Mucosa of descending colon (tissue), 3 donors: ENCODE measurements around the gene CIT. TPM values are rescaled to one million over a fixed set of nuclear protein-coding genes. Genes with fewer than 3 reads are reported as not detected.
A peak's percentile ranks its signal among the peaks of the same experiment; 100 is the strongest.

Experiments used
- ATAC-seq: fragments of 200-7000 bp; cut with Tn5 transposase; one replicate; pipeline ENCODE4 v1.9.1; 2020; ENCODE audit warnings: mild to moderate bottlenecking, moderate library complexity
- DNase-seq, 3 donors: peaks; one replicate each; pipeline ENCODE4 v3.0.0-alpha.2; 2020
- H3K36me3 ChIP-seq: fragments of 200-600 bp; one replicate; pipeline ENCODE4 v1.8.0; 2021; ENCODE audit warnings: low read depth, mild to moderate bottlenecking
- H3K4me1 ChIP-seq: fragments of 200-600 bp; one replicate; pipeline ENCODE4 v1.8.0; 2021; ENCODE audit warnings: low read depth, mild to moderate bottlenecking
- H3K4me3 ChIP-seq: fragments of 200-600 bp; one replicate; pipeline ENCODE4 v1.8.0; 2021; ENCODE audit warnings: mild to moderate bottlenecking
- H3K9me3 ChIP-seq: fragments of 200-600 bp; one replicate; pipeline ENCODE4 v1.8.0; 2021; ENCODE audit warnings: mild to moderate bottlenecking
- CTCF ChIP-seq: fragments of 200-600 bp; IDR thresholded peaks from one replicate; pipeline ENCODE4 v1.8.0; 2022; ENCODE audit warnings: antibody characterized with exemption, mild to moderate bottlenecking
- intact Hi-C, 2 donors: fragments of 100-400 bp; cut with DNase I in 1 of 2; cut with micrococcal nuclease in 1 of 2; formaldehyde crosslinking; loops; one replicate each; pipeline versions ENCODE4 v1.11.0 to v1.11.1; 2022; cut with DNase I, micrococcal nuclease
- total RNA-seq, 3 donors: library from RNA; stranded (reverse); fragmentation: NEBNext Ultra II Directional in 2 of 3; extraction: Animal tissue kit (Norgen Biotek cat#: 25700) in 2 of 3; gene quantifications; one replicate each; pipeline versions ENCODE4 v1.2.1 to v1.2.4, GENCODE V29; 2021 to 2023
- donor health status: DM: no; HTN: no; CAD: no; lungs with moderate emphysema.
- donor health status: DM: no; HTN: no; CAD: no.
- donor health status: DM: no; HTN: yes; CAD: no.

CIT gene
- total RNA-seq, 3 donors from 2014 or later = 7.5 to 20.5 (median 11.2) TPM

- DNase-seq (no peak), ATAC-seq (peak; percentile 87)
- intact Hi-C loops = loop anchor here in 1 of 2 donors (10.0 kb wide), 1 partner anchor 134 kb away; no protein-coding TSS in a partner anchor
- Histone ChIP-seq H3K9me3 (no peaks in the 10 kb centered on the region), H3K4me3 (no peak overlapping the region), H3K4me1 (no peaks in the 10 kb centered on the region), H3K36me3 (no peaks in the 10 kb centered on the region)
- no peak for TF ChIP-seq CTCF
These were observed 88.3 kb downstream of the CIT start for GRCh38 chr12:119788786-119789185.

- intact Hi-C loops = loop anchor here in 1 of 2 donors (10.0 kb wide), 1 partner anchor 132 kb away; no protein-coding TSS in a partner anchor
These were observed 90.6 kb downstream of the CIT start for GRCh38 chr12:119786539-119786938.

GRCh38 chr12:119784673-119785072, 92.4 kb downstream of the CIT start:
- DNase-seq (no peak), ATAC-seq (no peak)
- intact Hi-C loops = loop anchor here in 1 of 2 donors (10.0 kb wide), 1 partner anchor 130 kb away; no protein-coding TSS in a partner anchor
- Histone ChIP-seq H3K9me3 (no peaks in the 10 kb centered on the region), H3K4me3 (no peak overlapping the region), H3K4me1 (no peaks in the 10 kb centered on the region), H3K36me3 (no peaks in the 10 kb centered on the region)
- TF ChIP-seq CTCF = no peak

More at GRCh38 chr12:119786539-119786938, 90.6 kb downstream of the CIT start:
- TF ChIP-seq CTCF = no peak
- Histone ChIP-seq H3K36me3 (no peaks in the 10 kb centered on the region), H3K4me1 (no peaks in the 10 kb centered on the region), H3K4me3 (no peak overlapping the region), H3K9me3 (no peaks in the 10 kb centered on the region)
- DNase-seq = no peak
- ATAC-seq = no peak

GRCh38 chr12:119783787-119784186, 93.3 kb downstream of the CIT start:
- ATAC-seq (no peak), DNase-seq (no peak)
- Histone ChIP-seq H3K4me1 (no peaks in the 10 kb centered on the region), H3K36me3 (no peaks in the 10 kb centered on the region), H3K4me3 (no peak overlapping the region), H3K9me3 (no peaks in the 10 kb centered on the region)
- intact Hi-C loops = loop anchor here in 1 of 2 donors (10.0 kb wide), 1 partner anchor 129 kb away; no protein-coding TSS in a partner anchor
- TF ChIP-seq CTCF = no peak

GRCh38 chr12:119781804-119782203, 95.3 kb downstream of the CIT start:
- Histone ChIP-seq H3K36me3 (no peaks in the 10 kb centered on the region), H3K4me3 (no peak overlapping the region), H3K9me3 (no peaks in the 10 kb centered on the region), H3K4me1 (no peaks in the 10 kb centered on the region)
- no peak for TF ChIP-seq CTCF
- ATAC-seq (no peak), DNase-seq (no peak)
- intact Hi-C loops = loop anchor here in 1 of 2 donors (10.0 kb wide), 1 partner anchor 127 kb away; no protein-coding TSS in a partner anchor
